ENCODE results near the gene EWSR1.
A peak's percentile ranks its signal among the peaks of the same experiment; 100 is the strongest.
"Not testable (repeated sequence)": the region's sequence is repeated elsewhere in the genome, so short reads cannot be mapped to it uniquely, and the experiment has no call there.

Gene EWSR1

GRCh38 chr22:29339381-29340235, 71.5 kb downstream of the EWSR1 start:
- no peak for DNase-seq (ENCODE audit: low spot score)

- DNase-seq (ENCODE audit: low spot score), result no peak
These were observed 72.5 kb downstream of the EWSR1 start for GRCh38 chr22:29340566-29340965.

- no peak for DNase-seq (ENCODE audit: low spot score)
These were observed 73.2 kb downstream of the EWSR1 start for GRCh38 chr22:29341056-29341848.

GRCh38 chr22:29341849-29342127, 73.7 kb downstream of the EWSR1 start:
- DNase-seq (ENCODE audit: low spot score), result no peak

- DNase-seq (ENCODE audit: low spot score), result no peak
These were observed 74.1 kb downstream of the EWSR1 start for GRCh38 chr22:29342177-29342576.

GRCh38 chr22:29342577-29343312, 74.7 kb downstream of the EWSR1 start:
- no peak for DNase-seq (ENCODE audit: low spot score)

GRCh38 chr22:29343313-29343805, 75.3 kb downstream of the EWSR1 start:
- DNase-seq (ENCODE audit: low spot score), result no peak

GRCh38 chr22:29344137-29344536, 76.1 kb downstream of the EWSR1 start:
- DNase-seq (ENCODE audit: low spot score), result peak; percentile 47

GRCh38 chr22:29344889-29345288, 76.8 kb downstream of the EWSR1 start:
- not testable (repeated sequence) for DNase-seq (ENCODE audit: low spot score)

GRCh38 chr22:29345932-29346331, 77.9 kb downstream of the EWSR1 start:
- DNase-seq (ENCODE audit: low spot score), result no peak

- no peak for DNase-seq (ENCODE audit: low spot score)
These were observed 78.6 kb downstream of the EWSR1 start for GRCh38 chr22:29346659-29347058.

GRCh38 chr22:29348041-29348440, 80.0 kb downstream of the EWSR1 start:
- DNase-seq (ENCODE audit: low spot score), result no peak

GRCh38 chr22:29348956-29349355, 80.9 kb downstream of the EWSR1 start:
- no peak for DNase-seq (ENCODE audit: low spot score)

Measured in LoVo (cell line).